Activated CD4-positive, alpha-beta T cell treated with anti-CD3 and anti-CD28 coated beads, Interleukin-2, Interleukin-4, amounts not matched to agents 100 ng/mL and 50 ng/mL, durations not matched to agents 16 hours and 8 hours (primary cell): Measurements from ENCODE around the gene BTRC.

ENCODE experiments used
- DNase-seq: peaks from one replicate; pipeline ENCODE4 v3.0.0-alpha.2; 2020; ENCODE audit warnings: low spot score

The BTRC gene

DNA sequence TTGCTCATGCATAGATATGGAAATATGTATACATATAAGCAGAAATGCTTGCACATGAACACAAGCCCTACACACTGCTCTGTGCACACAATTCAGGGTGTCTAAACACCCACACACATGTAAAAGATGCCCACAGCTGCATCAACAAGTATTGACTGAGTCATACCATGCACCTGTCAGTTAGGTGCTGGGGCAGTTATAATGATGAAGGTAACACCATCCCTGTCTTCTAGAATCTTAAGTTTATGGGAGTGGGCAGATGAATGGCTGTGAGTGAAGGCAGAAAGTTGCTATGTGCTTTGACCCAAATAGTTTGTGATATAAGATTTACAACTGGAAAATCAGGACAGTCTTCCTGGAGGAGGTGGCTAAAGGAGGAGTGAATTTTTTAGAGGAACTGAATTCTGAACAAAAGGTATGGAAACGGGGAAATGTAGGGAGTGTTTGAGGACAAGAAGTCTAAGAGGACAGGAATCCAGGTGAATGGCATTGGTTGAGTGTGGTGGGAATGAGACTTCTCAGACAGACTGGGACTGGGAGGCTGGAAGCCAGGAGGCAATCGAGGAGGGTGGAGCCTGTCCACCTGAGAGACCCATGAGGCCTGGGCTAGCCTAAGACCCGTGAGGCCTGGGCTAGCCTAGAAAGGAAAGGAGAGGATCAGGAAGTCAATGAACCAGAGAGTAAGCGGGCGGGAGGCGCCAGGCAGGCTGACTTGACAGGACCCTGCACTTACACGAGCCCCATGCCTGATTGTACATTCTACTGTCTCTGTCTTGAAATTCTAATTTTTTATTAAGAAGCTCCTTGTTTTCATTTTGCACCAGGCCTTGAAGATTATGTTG is 213.4 kb downstream of the BTRC start:
- DNase-seq = no peak

DNA sequence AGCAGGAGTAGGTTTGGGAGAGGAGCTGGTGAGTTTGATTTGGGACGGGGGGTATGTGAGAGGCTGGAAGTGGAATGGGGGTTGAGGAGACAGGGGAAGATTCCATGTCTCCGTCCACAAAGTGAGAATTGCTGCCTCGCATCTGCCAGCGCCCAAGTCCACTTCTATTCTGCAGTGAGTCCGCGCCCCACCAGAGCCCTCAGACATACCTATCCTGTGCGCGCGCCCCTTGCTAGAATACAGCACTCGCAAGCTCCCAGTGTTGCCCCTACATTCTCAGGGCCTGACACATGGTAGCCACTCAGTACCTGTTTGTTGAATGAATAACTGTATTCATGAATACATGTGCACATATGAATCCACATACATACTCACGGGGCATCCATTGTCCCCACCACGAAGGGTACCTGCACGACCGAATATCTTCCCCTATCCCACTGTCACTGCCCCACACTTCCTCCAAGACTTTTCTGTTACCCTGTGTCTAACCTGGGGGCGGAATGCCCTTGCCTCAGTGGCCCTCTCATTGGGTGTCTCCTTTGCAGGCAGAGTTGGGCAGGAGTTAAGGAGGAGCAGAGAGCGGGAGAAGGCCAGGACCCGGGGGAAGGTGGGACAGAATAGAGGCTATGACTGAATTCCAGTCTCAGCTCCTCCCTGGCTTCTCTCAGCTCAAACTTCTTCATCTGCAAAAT is 214.2 kb downstream of the BTRC start:
- no peak for DNase-seq

DNA sequence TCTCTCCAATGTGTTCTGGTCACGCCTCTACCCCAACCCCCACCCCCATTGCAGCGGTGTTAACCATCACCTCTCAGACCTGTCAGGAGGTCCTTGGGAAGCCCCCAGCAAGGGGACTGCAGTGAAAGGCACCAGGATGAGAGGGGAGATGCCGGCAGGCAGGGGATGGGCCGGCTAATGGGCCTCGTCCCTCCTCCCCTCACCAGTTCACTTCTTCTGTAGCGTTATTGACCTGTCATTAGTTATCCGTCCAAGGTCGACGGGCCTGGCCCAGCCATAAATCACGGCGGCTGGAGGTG is 215.3 kb downstream of the BTRC start:
- no peak for DNase-seq

DNA sequence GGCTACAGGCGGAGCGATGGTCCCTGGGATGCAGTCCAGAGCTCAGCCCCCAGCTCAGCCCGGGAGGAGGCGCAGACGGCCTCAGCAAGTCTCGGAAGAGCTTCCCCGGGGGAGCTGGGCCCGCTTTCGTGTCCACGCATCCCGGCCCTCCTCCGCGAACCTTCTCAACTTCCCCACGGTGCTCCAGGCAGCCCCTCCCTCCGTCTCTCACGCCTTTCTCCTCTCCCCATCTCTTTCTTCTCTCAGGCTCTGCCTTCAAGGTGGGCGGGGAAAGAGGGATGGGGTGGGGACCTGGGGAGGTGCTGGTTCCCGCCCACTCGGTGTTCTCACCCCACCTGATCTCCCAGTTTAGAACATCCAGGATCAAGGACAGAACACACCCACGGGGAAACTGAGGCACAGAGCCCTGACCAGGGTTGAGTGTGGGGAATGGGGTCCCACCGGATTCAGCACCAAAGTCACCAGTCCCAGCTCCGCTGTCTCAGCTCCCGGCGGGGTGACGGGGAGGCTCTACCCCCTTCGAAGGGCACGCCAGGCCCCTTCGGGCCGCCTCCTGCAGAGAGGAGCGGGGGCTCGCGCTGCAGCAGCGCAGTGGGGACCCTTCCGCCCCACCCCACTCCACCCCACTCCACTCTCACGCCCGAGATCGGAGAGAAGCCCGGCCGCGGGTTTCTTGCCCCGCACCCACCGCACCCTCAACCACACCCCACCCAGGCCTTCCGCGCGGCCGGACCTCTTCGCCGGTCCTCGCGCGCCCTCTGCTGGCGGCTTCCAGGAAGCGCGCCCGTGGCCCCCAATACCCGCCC is 215.9 kb downstream of the BTRC start:
- peak; percentile 80 for DNase-seq

DNA sequence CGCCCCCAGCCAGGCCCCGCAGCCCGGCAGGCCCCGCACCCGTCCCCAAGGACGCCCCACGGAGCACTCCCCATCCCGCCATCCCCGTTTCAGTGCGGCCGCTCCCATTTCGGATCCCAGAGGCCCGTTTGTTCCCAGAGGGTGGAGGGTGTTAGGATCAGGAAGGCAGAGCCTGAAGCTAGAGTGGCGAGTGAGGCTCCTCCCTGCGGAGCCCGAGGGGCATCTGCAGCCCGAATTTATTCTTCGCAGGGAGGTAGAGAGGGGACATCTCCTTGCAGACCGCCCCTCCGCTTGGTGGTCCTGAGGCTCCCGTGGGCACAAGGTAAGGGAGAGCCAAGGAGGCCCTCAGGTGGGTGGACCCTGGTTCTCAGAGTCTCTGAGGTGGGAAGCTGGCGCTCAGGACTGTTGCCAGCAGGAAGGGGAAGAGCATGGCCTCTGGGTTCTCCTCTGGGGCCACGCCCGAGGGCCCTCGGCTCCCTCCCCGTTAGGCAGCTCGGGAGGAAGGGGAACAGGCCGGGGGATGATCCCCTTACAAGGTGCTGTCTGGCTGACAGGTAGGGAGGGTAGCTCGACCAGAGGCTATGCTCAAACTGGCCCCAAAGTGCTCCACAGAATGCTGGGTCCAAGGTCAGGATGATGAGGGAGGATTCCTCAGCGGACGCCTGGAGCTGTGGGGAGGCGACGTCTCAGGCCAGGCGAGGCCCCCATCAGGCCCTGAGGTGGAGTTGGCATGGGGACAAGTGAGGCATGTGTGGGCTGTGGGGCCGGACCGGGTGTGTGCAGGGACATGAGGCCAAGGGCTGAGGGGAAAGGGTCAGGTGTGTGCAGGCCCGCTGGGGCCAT is 216.7 kb downstream of the BTRC start:
- no peak for DNase-seq

DNA sequence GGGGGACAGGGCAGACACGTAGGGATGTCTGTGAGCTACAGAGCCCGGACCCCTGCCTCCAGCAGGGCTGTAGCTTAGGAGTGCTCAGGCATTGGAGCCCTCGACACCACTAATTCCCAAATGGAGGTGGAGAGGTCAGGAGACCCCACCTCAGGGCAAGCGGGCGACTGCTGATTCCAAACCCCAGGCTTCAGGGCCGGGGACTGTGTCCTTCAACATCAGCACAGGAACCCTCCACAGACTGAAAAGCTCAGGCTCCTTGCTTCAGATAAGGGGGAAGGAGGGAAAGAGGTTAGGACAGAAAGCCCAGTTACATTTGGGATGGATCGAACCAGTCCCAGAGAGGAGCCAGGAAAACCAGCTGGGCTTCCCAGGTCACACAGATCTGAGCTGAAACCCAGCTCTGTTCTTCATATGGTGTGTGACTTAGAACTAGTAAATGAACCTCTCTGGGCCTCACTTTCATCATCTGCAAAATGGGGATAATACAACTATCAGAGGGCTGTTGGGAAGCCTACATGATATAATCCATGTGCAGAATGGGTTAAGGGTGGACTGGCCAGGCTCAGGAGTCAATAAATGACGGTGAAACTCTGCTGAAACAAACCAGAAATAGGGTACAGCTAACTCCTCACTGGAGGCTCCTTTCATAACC is 217.4 kb downstream of the BTRC start:
- DNase-seq = no peak

DNA sequence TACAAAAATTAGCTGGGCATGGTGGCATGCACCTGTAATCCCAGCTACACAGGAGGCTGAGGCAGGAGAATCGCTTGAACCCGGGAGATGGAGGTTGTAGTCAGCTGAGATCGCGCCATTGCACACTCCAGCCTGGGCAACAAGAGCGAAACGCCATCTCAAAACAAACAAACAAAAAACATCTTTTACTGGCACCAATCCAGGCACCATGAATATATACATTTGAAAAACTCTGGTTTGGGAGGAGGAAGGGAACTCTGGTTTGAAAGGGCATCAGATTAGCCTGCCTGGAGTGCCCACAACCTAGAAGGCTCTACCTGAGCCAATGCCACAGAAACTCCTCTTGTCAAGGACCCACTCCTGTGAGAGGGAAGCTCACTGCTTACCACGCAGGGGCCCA is 218.2 kb downstream of the BTRC start:
- no peak for DNase-seq

DNA sequence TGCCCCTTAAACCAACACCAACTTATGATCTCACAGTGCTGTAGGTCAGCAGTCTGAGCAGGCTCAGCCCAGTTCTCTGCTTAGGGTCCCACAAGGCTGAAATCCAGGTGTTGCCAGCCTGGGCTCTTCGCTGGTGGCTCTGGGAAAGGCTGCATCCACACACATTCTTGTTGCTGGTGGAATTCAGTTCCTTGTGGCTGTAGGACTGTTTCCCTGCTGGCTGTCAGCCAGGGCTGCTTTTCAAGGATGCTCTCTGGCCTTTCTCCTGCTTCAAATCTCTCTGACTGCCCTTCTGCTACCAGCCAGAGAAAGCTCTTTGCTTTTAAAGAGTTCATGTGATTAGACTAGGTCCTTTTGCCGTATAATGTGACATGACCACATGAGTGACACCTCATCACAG is 218.8 kb downstream of the BTRC start:
- DNase-seq = no peak

DNA sequence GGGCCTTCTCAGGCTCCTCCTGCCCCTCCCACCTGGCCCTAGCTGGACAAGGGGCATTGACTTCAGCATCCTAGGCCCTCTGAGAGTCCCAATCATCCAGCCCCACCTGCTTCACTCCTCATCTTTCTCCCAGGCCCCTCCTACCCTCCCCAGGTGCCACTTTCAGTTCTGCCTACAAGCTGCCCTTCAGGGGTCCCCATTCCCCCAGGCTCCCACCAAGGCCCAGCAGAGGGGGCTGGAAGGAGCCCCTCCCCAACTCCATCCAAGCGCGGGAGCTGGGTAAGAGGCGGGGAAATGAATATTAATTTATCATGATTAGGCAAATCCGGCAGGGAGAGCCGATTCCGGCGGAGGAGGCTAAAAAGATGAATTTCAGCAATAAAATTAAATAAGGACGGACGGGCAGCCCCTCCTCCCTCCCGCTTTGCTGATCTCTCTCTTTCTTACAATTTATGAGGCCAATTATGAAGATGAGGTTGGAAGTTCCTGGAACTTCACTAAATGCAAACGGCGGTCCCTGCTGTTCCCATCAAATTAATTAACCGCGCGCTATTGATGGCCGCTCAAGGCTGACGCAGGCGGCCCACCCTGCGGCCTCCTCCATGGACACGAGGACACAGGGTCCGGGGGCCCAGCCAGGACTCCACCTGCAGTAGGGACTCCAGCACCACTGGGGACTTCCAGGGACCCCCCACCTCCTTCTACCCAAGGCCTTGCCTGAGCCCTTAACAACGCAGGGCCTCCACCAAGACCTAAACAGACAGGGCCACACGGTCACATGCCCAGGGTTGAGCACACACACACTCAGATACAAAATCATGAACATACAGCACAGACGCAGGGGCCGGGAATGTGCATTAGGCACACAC is 220.2 kb downstream of the BTRC start:
- DNase-seq = no peak

DNA sequence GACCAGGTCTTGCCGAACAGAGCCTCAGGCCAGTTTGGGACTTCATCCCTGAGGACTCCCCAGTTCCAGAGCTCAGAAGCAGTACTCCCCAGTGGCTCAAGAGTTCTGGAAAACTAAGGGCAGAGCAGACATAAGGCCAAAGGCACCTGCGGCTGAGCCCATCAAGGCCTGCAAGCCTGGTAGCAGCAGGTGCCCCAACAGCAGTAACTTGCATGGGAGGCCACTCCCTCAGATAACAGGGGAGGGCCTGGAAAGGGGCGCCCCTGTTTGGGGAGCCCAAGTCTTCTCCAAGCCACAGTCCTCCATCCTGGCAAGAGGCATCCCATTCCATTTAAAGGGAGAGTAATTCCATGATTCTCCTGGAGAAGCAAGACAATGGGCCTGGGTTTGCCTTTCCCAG is 221.1 kb downstream of the BTRC start:
- no peak for DNase-seq

DNA sequence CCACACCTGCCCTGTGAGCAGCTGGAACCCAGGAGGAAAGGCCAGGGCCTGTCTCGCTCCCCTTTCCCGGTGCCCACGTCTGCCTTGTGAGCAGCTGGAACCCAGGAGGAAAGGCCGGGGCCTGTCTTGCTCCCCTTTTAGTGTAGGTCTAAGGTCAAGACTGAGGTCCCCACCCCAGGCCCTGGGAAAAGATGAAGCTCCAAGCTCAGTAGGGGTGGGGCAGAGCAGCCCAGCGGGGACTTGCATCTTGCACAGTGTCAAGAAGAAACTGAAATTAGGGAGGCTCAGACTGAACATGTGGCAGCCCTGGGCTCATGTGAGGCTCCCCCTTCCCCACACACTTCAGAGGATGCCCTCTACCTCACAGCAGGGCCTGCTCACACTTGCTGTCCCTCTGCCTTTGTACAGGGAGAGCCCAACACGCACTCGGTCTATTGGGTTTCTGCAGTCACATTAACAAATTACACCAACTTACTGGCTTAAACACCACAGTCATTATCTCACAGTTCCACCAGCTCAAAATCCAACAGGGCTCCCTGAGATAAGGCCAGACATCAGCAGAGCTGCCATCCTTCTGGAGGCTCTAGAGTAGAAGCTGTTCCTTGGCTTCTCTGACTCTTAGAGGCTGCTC is 221.7 kb downstream of the BTRC start:
- no peak for DNase-seq

DNA sequence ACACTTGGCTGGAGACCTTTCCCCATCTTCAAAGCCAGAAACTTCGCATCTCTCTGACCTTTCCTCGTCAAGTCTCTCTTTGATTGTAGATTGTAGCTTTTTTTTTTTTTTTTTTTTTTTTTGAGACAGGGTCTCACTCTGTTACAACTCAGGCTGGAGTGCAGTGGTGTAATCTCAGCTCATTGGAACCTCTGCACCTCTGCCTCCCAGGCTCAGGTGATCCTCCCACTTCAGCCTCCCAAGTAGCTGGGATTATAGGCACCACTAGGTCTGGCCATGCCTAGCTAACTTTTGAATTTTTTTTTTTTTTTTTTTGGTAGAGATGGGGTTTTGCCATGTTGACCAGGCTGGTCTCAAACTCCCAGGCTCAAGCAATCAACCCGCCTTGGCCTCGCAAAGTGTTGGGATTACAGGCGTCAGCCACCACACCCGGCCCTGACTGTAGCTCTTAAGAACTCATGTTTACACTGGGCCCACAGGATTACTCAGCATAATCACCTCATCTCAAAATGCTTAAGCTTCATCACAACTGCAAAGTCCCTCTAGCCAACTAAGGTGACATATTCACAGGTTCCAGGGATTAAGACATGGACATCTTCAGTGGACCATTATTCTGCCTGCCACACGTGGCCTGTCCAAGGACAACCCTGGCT is 222.4 kb downstream of the BTRC start:
- DNase-seq = no peak

DNA sequence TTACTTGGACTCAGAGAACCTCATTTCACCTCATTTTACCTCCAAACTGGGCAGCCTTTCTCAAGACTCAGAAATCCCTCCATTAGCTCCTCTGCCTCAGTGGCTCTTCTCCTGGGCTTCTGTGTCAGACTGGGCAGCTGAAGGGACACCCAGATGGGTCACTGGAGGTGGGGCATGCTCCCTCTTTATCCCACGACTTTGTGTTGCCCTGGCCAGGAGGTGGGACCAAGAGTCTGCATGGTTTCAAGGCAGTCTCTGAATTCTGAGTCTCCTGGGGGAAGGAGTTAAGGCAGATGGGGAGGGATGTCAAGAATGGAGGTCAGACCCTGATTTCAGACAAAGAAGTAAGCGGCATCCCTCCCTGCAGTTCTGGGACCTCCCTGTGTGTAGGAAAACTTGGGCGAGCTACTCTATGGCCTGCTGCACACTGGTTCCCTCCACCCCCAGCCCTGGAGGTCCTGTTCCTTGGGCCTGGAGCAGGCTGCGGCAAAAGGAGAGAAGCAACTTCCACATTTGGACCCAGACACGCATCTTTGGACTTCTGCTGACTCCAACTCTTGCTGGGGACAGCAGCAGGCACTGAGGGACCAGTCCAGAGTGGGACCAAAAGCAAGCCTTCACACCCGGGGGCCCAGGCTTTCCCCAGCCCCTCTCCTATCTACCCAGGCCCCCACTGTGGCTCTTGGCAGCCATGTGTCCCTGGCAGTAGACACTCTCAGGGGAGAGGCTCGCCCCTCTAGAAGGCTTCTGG is 223.3 kb downstream of the BTRC start:
- no peak for DNase-seq

DNA sequence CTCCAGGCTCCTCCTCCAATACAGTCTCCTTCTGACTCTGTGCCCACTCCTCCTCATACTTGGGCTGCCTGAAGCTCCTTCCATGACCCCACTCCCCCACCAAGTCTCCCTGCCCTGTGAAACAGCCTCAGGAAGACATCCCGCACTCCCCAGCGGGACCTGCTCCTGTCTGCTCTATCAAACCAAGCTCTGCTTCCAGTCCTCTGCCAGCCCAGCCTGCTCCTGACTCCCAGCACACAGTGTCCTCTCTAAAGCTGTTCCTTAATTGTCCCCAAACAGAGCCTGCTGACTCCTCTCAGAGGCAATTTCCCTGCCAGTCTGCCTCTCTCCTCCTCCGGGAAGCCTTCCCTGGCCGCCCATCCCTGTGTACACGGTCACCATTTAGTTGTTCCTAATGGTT is 224.2 kb downstream of the BTRC start:
- no peak for DNase-seq

DNA sequence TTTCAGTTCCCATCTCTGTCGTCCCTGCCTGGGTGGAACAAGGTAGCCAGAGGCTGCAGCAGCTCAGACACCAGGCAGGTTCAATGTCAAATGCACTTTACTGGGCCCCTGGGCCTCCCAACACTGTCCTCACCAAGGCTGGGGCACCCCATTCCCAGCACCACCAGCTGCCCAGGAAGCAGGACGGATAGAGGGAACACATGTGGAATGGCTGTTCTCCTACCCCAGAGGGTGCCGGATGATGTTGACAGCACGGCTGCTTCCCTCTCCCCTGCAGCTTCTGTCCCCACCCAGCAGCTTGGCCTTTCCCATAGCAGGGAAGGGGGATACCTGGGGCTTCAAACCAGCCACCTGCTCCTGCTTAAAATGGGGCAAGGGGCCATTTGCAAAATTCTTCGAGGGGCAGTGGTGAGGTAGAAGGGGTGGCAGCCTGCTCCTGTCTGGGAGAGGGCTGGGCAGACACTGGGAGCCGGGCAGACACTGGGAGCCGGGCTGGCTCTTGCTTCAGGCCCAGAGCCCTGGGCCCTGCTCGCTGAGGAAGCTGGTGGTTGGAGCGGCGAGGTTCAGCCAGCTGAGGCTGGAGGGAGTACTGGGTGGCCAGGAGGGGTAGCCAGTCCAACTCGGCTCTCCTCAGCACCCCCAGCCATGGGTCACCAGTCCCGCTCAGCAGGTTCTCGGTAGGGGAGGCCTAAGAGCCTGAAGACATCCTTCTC is 225.0 kb downstream of the BTRC start:
- DNase-seq = no peak

DNA sequence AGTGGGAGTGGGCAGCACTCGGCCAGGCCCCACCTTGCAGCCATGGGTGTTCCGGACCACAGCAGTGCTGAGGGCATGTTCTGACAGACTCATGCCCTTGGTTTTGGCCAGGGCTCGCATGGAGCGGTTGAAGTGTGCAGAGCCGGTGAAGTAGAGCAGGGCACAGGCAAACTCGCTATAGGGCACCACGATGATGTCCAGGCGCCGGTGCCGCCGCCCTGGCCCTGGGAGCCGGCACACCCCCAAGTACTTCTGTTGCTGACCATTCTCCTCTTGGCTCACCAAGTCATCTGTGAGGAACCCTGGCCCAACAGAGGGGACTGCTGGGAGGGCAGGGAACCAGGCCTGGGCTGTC is 225.5 kb downstream of the BTRC start:
- no peak for DNase-seq

DNA sequence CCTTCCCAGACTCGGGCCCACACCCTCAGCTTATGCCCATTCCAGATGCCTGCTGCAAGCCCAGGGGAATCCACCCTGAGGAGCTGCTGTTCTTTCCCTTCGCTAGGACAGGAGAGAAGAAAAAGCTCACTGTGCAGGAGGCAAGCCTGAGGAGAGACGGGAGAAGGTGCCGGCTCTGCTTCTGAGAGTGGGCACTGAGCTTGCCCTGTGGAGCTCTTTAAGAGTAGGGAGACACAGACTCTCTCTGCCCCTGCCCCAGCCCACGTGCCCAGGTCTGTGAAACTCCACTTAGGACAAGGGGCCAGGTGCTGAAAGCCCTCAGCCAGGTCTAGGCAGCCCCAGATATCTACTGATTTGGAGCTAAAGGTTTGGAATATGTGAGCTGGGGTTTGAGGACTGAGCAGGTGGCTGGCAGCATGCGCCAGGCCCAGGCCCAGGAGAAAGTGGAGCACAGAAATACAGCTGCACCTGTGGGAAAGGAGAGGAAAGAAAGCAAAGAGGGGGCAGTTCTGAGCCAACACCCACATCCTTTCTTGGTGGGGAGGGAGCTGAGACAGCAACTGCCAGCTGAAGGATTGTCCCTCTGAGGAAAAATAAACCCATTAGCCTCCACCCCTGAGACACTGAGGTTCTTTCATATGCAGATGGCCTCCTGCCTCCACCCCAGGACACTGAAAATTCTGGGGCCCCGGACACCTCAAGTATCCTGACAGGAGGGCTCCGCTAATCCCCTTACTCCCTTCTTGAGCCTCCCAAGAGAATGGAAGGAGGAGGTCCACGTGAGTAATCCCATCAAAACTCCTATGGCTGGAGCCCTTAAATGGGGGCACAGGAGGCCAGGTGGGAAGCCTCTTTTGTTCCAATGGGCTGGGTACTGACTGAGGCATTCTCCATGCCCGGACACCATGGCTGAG is 226.8 kb downstream of the BTRC start:
- DNase-seq = no peak
